K562 (cell line): ENCODE results near the gene ARHGEF12. TPM values are rescaled to one million over a fixed set of nuclear protein-coding genes. Genes with fewer than 3 reads are reported as not detected.

Experiments used
- RFX5 ChIP-seq: IDR thresholded peaks from 2 replicates; pipeline ENCODE4 v1.6.1; 2011; ENCODE audit warnings: low read depth, mild to moderate bottlenecking, improper control_type of control experiment, low read length
- SMARCC2 ChIP-seq: fragments of 450-650 bp; IDR thresholded peaks from 2 replicates; pipeline ENCODE4 v1.6.1; 2017; ENCODE audit warnings: antibody characterized with exemption, moderate library complexity, mild to moderate bottlenecking, low read depth
- ZNF124 ChIP-seq: sonication (generic); formaldehyde crosslinking; IDR thresholded peaks from 2 replicates; pipeline ENCODE4 v1.8.1; 2022; ENCODE audit warnings: missing genetic modification reagents
- ZNF232 ChIP-seq: sonication (generic); formaldehyde crosslinking; IDR thresholded peaks from 2 replicates; pipeline ENCODE4 v1.8.0; 2022; ENCODE audit warnings: mild to moderate bottlenecking, missing genetic modification reagents
- polyA plus RNA-seq, 8 experiments: library from polyadenylated mRNA; depleted of rRNA in 4 of 8; stranded (reverse) in 5 of 8; unstranded in 3 of 8; fragments of >200 nt; fragmentation: Nextera tagmentation in 2 of 8; fragmentation: Illumina TruSeq in 1 of 8; extraction: Ambion mirVana in 2 of 8; extraction: Trizol in 1 of 8; gene quantifications; 2 replicates each; pipeline versions ENCODE4 v1.2.1 to v1.2.3, GENCODE V29; 2011 to 2014; ENCODE audit warnings: inconsistent platforms in 1 of 8, missing spikeins in 1 of 8
- total RNA-seq, 7 experiments: library from RNA; depleted of rRNA in 6 of 7; stranded (reverse); fragments of >200 nt in 6 of 7; fragmentation: Illumina TruSeq in 2 of 7; extraction: Trizol in 2 of 7; gene quantifications; 2 replicates each; pipeline versions ENCODE4 v1.2.1 to v1.2.3, GENCODE V29; 2011 to 2021; ENCODE audit warnings: low replicate concordance in 1 of 7
- TF ChIP-seq, protein P1 (sequence below): fragments of 200-600 bp; sonication (generic); IDR thresholded peaks from one replicate; pipeline ENCODE4 v1.6.1; 2012; ENCODE audit warnings: mild to moderate bottlenecking, low read depth, low read length, inconsistent platforms
- TF ChIP-seq, protein P2 (sequence below): IDR thresholded peaks from 2 replicates; pipeline ENCODE4 v1.6.1; 2011; ENCODE audit not compliant: insufficient read length; ENCODE audit errors: extremely low read depth

Gene ARHGEF12
- total and polyA plus RNA-seq, 9 of the 15 experiments (the other 6 are each of a cell fraction or from before 2014, with no cell fraction given), result 3.5 to 51.7 (median 29.5) TPM

DNA sequence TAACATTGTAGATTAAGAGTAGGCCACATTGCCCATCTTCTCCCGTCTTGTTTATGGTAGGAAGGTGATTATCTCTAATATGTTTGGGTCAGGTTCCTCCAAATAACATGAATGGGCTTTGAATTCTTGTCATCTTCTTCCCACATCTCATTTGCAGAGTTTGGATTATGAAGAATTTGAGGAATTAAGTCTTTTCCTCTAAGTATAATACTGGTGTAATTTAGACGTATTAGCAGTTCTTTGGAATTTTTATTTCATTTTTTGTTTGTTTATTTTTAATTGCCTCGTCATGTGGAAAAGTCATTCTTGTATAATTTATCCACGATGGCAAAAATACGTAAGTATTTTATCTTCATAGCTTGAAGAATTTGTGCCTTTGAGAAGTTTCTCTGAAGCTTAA is 73.4 kb downstream of the ARHGEF12 start (continued):
- TF ChIP-seq, protein P1, sequence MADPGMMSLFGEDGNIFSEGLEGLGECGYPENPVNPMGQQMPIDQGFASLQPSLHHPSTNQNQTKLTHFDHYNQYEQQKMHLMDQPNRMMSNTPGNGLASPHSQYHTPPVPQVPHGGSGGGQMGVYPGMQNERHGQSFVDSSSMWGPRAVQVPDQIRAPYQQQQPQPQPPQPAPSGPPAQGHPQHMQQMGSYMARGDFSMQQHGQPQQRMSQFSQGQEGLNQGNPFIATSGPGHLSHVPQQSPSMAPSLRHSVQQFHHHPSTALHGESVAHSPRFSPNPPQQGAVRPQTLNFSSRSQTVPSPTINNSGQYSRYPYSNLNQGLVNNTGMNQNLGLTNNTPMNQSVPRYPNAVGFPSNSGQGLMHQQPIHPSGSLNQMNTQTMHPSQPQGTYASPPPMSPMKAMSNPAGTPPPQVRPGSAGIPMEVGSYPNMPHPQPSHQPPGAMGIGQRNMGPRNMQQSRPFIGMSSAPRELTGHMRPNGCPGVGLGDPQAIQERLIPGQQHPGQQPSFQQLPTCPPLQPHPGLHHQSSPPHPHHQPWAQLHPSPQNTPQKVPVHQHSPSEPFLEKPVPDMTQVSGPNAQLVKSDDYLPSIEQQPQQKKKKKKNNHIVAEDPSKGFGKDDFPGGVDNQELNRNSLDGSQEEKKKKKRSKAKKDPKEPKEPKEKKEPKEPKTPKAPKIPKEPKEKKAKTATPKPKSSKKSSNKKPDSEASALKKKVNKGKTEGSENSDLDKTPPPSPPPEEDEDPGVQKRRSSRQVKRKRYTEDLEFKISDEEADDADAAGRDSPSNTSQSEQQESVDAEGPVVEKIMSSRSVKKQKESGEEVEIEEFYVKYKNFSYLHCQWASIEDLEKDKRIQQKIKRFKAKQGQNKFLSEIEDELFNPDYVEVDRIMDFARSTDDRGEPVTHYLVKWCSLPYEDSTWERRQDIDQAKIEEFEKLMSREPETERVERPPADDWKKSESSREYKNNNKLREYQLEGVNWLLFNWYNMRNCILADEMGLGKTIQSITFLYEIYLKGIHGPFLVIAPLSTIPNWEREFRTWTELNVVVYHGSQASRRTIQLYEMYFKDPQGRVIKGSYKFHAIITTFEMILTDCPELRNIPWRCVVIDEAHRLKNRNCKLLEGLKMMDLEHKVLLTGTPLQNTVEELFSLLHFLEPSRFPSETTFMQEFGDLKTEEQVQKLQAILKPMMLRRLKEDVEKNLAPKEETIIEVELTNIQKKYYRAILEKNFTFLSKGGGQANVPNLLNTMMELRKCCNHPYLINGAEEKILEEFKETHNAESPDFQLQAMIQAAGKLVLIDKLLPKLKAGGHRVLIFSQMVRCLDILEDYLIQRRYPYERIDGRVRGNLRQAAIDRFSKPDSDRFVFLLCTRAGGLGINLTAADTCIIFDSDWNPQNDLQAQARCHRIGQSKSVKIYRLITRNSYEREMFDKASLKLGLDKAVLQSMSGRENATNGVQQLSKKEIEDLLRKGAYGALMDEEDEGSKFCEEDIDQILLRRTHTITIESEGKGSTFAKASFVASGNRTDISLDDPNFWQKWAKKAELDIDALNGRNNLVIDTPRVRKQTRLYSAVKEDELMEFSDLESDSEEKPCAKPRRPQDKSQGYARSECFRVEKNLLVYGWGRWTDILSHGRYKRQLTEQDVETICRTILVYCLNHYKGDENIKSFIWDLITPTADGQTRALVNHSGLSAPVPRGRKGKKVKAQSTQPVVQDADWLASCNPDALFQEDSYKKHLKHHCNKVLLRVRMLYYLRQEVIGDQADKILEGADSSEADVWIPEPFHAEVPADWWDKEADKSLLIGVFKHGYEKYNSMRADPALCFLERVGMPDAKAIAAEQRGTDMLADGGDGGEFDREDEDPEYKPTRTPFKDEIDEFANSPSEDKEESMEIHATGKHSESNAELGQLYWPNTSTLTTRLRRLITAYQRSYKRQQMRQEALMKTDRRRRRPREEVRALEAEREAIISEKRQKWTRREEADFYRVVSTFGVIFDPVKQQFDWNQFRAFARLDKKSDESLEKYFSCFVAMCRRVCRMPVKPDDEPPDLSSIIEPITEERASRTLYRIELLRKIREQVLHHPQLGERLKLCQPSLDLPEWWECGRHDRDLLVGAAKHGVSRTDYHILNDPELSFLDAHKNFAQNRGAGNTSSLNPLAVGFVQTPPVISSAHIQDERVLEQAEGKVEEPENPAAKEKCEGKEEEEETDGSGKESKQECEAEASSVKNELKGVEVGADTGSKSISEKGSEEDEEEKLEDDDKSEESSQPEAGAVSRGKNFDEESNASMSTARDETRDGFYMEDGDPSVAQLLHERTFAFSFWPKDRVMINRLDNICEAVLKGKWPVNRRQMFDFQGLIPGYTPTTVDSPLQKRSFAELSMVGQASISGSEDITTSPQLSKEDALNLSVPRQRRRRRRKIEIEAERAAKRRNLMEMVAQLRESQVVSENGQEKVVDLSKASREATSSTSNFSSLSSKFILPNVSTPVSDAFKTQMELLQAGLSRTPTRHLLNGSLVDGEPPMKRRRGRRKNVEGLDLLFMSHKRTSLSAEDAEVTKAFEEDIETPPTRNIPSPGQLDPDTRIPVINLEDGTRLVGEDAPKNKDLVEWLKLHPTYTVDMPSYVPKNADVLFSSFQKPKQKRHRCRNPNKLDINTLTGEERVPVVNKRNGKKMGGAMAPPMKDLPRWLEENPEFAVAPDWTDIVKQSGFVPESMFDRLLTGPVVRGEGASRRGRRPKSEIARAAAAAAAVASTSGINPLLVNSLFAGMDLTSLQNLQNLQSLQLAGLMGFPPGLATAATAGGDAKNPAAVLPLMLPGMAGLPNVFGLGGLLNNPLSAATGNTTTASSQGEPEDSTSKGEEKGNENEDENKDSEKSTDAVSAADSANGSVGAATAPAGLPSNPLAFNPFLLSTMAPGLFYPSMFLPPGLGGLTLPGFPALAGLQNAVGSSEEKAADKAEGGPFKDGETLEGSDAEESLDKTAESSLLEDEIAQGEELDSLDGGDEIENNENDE, result no peak
- TF ChIP-seq RFX5 (no peak), ZNF124 (CRISPR knock-in tag) (no peak), SMARCC2 (no peak), ZNF232 (no peak)
- TF ChIP-seq, protein P2, sequence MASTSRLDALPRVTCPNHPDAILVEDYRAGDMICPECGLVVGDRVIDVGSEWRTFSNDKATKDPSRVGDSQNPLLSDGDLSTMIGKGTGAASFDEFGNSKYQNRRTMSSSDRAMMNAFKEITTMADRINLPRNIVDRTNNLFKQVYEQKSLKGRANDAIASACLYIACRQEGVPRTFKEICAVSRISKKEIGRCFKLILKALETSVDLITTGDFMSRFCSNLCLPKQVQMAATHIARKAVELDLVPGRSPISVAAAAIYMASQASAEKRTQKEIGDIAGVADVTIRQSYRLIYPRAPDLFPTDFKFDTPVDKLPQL, result no peak
